Mucosa of descending colon (tissue), 3 donors: ENCODE results near the gene KCNG2. TPM values are rescaled to one million over a fixed set of nuclear protein-coding genes. Genes with fewer than 3 reads are reported as not detected.

Source experiments
- ATAC-seq: fragments of 200-7000 bp; cut with Tn5 transposase; one replicate; pipeline ENCODE4 v1.9.1; 2020; ENCODE audit warnings: mild to moderate bottlenecking, moderate library complexity
- DNase-seq, 3 donors: peaks; one replicate each; pipeline ENCODE4 v3.0.0-alpha.2; 2020
- H3K36me3 ChIP-seq: fragments of 200-600 bp; one replicate; pipeline ENCODE4 v1.8.0; 2021; ENCODE audit warnings: low read depth, mild to moderate bottlenecking
- H3K4me1 ChIP-seq: fragments of 200-600 bp; one replicate; pipeline ENCODE4 v1.8.0; 2021; ENCODE audit warnings: low read depth, mild to moderate bottlenecking
- H3K4me3 ChIP-seq: fragments of 200-600 bp; one replicate; pipeline ENCODE4 v1.8.0; 2021; ENCODE audit warnings: mild to moderate bottlenecking
- H3K9me3 ChIP-seq: fragments of 200-600 bp; one replicate; pipeline ENCODE4 v1.8.0; 2021; ENCODE audit warnings: mild to moderate bottlenecking
- CTCF ChIP-seq: fragments of 200-600 bp; IDR thresholded peaks from one replicate; pipeline ENCODE4 v1.8.0; 2022; ENCODE audit warnings: antibody characterized with exemption, mild to moderate bottlenecking
- intact Hi-C, 2 donors: fragments of 100-400 bp; cut with DNase I in 1 of 2; cut with micrococcal nuclease in 1 of 2; formaldehyde crosslinking; loops; one replicate each; pipeline versions ENCODE4 v1.11.0 to v1.11.1; 2022; cut with DNase I, micrococcal nuclease
- total RNA-seq, 3 donors: library from RNA; stranded (reverse); fragmentation: NEBNext Ultra II Directional in 2 of 3; extraction: Animal tissue kit (Norgen Biotek cat#: 25700) in 2 of 3; gene quantifications; one replicate each; pipeline versions ENCODE4 v1.2.1 to v1.2.4, GENCODE V29; 2021 to 2023
- donor health status: DM: no; HTN: no; CAD: no; lungs with moderate emphysema.
- donor health status: DM: no; HTN: no; CAD: no.
- donor health status: DM: no; HTN: yes; CAD: no.

The KCNG2 gene
- total RNA-seq, 3 donors from 2014 or later = 0.19 TPM; not detected in 2

GRCh38 chr18:79753391-79753851 lies 44.3 kb upstream of the KCNG2 start:
- Histone ChIP-seq H3K9me3 (no peaks in the 10 kb centered on the region), H3K4me1 (peaks cover 4% of the 10 kb centered on the region), H3K4me3 (no peak overlapping the region), H3K36me3 (peaks cover 4% of the 10 kb centered on the region)
- intact Hi-C loops = no loop called here
- ATAC-seq = no peak
- peak in 1 of 3 donors; percentile 37 for DNase-seq
- TF ChIP-seq CTCF = no peak

- no peak for ATAC-seq
- no peak overlapping the region for H3K4me3 ChIP-seq
- H3K9me3 ChIP-seq = no peaks in the 10 kb centered on the region
- DNase-seq = no peak
- intact Hi-C loops = no loop called here
- no peak for TF ChIP-seq CTCF
- peaks cover 4% of the 10 kb centered on the region for H3K36me3 ChIP-seq
- peaks cover 4% of the 10 kb centered on the region for H3K4me1 ChIP-seq
Observed at GRCh38 chr18:79754022-79754761, 43.5 kb upstream of the KCNG2 start.

GRCh38 chr18:79754831-79755351 lies 42.8 kb upstream of the KCNG2 start:
- no peak overlapping the region for H3K4me3 ChIP-seq
- DNase-seq = no peak
- H3K4me1 ChIP-seq = peaks cover 4% of the 10 kb centered on the region
- H3K36me3 ChIP-seq = peaks cover 4% of the 10 kb centered on the region
- TF ChIP-seq CTCF = no peak
- H3K9me3 ChIP-seq = no peaks in the 10 kb centered on the region
- intact Hi-C loops = no loop called here
- ATAC-seq = no peak

- H3K9me3 ChIP-seq = no peaks in the 10 kb centered on the region
- peak in 1 of 3 donors; percentile 31 for DNase-seq
- H3K4me3 ChIP-seq = no peak overlapping the region
- ATAC-seq = no peak
- intact Hi-C loops = no loop called here
- H3K4me1 ChIP-seq = peaks cover 4% of the 10 kb centered on the region
- peaks cover 4% of the 10 kb centered on the region for H3K36me3 ChIP-seq
- TF ChIP-seq CTCF = no peak
Observed at GRCh38 chr18:79755496-79756142, 42.1 kb upstream of the KCNG2 start.

- TF ChIP-seq CTCF = no peak
- ATAC-seq (no peak), DNase-seq (no peak)
Observed at GRCh38 chr18:79756143-79756500, 41.6 kb upstream of the KCNG2 start.

More at GRCh38 chr18:79756143-79756500, 41.6 kb upstream of the KCNG2 start:
- no peak overlapping the region for H3K4me3 ChIP-seq
- intact Hi-C loops = no loop called here
- no peaks in the 10 kb centered on the region for H3K9me3 ChIP-seq
- H3K4me1 ChIP-seq = peaks cover 4% of the 10 kb centered on the region
- H3K36me3 ChIP-seq = peaks cover 4% of the 10 kb centered on the region
